Measurements from ENCODE around the gene ZNF205. TPM values are rescaled to one million over a fixed set of nuclear protein-coding genes. Genes with fewer than 3 reads are reported as not detected.

ZNF205 gene
- total and polyA plus RNA-seq, 2 of the 13 experiments (the other 11 are each of a cell fraction or from before 2014, with no cell fraction given) = 5.8 to 10.2 TPM

GRCh38 chr16:3129137-3130131 lies 17.0 kb downstream of the ZNF205 start (continued):
- TF ChIP-seq ZNF761 (CRISPR knock-in tag; conservative IDR thresholded peaks at IDR 0.05) (0 out of 2 replicates have a peak, but pooled peaks have one; percentile 43), ZBTB38 (CRISPR knock-in tag; IDR thresholded peaks at IDR 0.05) (peak; percentile 82; the same call in 1 of the 2 replicates), HINFP (CRISPR knock-in tag; IDR thresholded peaks at IDR 0.05; ENCODE audit: low read depth) (peak; percentile 33; the same call in 1 of the 2 replicates), ZC3H13 (CRISPR knock-in tag; IDR thresholded peaks at IDR 0.05) (0 out of 2 replicates have a peak, but pooled peaks have one; percentile 54), ZNF556 (CRISPR knock-in tag; IDR thresholded peaks at IDR 0.05; ENCODE audit: borderline replicate concordance) (peak; percentile 25; the same call in 1 of the 2 replicates), ARID5B (CRISPR knock-in tag; IDR thresholded peaks at IDR 0.05) (no peak), SIN3B (IDR thresholded peaks at IDR 0.05; ENCODE audit: low read length) (0 out of 2 replicates have a peak, but pooled peaks have one; percentile 22), ZNF333 (CRISPR knock-in tag; IDR thresholded peaks at IDR 0.05; ENCODE audit: borderline replicate concordance) (no peak), KAT8 (CRISPR knock-in tag; IDR thresholded peaks at IDR 0.05) (peak; percentile 40; the same call in 1 of the 2 replicates), CC2D1A (CRISPR knock-in tag; IDR thresholded peaks at IDR 0.05) (0 out of 2 replicates have a peak, but pooled peaks have one; percentile 65), ZNF782 (CRISPR knock-in tag; IDR thresholded peaks at IDR 0.05; ENCODE audit: borderline replicate concordance) (peak; percentile 59; the same call in 1 of the 2 replicates), YY1 (IDR thresholded peaks at IDR 0.05; ENCODE audit: insufficient read depth, insufficient replicate concordance, low read depth, low read length) (peak; percentile 56), AGO2 (optimal IDR thresholded peaks at IDR 0.05; ENCODE audit: low read depth, low read length) (peak; percentile 87), HOXA9 (CRISPR knock-in tag; IDR thresholded peaks at IDR 0.05; ENCODE audit: borderline replicate concordance) (no peak), ZNF501 (CRISPR knock-in tag; IDR thresholded peaks at IDR 0.05) (peak; percentile 71; the same call in 1 of the 2 replicates), CCAR2 (optimal IDR thresholded peaks at IDR 0.05; ENCODE audit: low read depth, low read length) (no peak), ZNF512 (CRISPR knock-in tag; IDR thresholded peaks at IDR 0.05) (no peak)

All from HepG2 (cell line).